GM19239 (cell line): ENCODE measurements around the gene TMEM144.
"Not testable (repeated sequence)": the region's sequence is repeated elsewhere in the genome, so short reads cannot be mapped to it uniquely, and the experiment has no call there.

Experiments used
- DNase-seq: peaks from one replicate; pipeline ENCODE4 v3.0.0; 2011; ENCODE audit warnings: low spot score; ENCODE audit not compliant: insufficient read length
- FAIRE-seq: peaks from 2 replicates; lab custom pipeline; 2011; peaks lifted over from hg19 to GRCh38; lab: Jason Lieb, UNC

The TMEM144 gene

DNA sequence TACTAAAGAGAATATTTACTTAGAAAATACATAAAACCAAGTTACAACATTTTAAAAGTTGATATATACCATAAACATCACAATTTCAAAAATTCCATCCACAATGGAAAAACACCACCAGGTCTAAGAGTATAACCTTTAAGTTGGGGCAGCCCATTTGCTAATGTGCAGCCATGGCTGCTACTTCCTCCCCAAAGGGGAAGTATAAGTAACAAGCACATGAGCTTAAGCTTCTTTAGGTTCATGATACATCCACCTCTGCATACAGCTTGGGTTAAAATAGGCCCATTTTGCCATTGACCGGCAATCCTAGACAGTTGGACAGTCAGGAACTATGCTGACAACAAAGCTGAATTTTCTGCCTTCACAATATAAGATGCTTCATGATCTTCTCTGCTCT is 20.9 kb upstream of the TMEM144 start:
- DNase-seq = no peak
- no peak for FAIRE-seq

DNA sequence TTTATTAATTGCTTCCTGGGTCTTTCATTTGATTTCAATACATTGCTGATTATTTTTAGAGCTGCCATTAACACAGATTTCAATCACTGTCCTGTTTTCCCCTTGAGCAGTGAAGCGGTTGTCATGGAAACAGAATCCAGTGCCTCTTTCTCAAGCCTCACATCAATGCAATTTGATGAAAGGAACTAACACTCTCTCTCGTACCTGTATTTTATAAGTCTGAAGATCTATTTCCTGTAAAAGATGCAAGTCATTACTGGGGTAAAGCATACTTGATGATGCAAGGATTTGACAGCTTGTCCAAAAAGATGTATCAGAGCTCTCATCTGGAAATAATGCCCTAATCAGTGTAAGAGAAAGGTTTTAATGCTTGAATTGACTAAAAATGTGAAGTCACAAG is 19.6 kb upstream of the TMEM144 start:
- FAIRE-seq (no peak), DNase-seq (no peak)

DNA sequence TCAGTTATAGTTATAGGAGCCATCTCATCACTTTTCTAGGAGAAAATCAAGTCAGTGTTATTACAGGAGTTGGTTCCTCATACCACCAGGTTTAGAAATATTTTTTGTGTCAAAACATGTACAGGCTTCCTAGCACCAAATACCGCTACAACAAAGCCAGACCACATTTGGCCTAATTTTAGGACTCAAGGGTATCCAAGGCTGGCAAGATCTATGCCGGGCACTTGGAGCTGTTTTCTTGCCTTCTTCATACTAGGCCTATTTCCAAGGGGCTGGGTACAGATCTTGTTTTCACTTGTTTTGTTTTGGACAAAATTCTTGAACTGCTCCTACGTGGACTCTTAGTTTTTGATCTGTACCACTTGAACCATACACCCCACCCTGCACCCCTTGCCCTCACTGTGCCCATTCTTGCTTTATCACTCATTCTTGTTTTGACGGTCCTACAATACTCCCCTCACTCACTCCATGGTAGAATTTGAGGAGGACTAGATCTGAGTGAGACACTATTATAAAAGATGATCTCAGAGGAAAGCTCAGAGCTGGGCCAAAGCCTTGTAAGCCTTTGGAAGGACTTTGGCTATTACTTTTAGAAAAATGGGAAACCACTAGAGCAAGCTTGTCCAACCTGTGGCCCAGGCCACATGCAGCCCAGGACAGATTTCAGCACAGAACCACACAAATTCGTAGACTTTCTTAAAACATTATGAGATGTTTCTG is 17.7 kb upstream of the TMEM144 start:
- FAIRE-seq (peak; percentile 66), DNase-seq (no peak)

DNA sequence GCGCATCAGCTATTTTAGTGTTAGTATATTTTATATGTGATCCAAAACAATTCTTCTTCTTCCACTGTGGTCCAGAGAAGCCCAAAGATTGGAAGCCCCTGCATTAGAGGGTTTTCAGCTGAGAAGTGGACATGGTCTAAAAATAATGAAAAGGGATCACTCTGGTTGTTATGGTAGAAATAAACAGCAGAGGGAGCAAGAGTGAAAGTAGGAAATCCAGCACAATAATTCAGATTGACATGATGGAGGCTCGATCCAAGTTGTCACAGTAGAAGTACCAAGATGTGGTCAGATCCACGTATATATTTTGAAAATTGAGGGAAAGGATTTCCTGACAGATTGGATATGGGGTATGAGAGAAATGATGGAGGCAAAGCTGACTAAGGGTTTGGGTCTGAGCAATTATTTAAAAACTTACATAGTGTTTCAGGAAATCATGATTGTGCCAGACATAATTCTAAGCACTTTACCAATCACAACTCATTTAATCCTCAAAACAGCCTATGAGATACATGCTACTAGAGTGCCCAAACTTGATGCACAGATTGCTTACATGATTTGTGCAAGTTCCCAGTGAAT is 17.0 kb upstream of the TMEM144 start:
- DNase-seq (no peak), FAIRE-seq (peak; percentile 79)

DNA sequence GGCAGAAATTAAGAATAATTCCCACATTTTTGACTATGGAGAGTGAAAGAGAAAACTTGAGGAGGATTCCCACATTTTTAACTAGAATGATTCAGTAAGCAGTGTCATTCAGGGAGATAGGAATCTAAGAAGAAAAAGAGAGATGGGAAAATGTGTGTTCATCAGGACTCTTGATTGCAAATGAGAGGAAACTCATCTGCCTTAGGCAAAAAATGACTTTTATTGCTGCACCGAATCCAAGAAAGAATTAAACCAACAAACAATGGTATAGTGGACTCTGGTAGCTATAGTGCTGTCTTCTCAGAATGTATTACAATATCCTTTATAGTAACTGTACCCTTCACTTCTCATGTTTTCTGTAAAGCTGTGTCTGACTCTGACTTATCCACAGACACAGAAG is 15.0 kb upstream of the TMEM144 start:
- no peak for FAIRE-seq
- DNase-seq = no peak

DNA sequence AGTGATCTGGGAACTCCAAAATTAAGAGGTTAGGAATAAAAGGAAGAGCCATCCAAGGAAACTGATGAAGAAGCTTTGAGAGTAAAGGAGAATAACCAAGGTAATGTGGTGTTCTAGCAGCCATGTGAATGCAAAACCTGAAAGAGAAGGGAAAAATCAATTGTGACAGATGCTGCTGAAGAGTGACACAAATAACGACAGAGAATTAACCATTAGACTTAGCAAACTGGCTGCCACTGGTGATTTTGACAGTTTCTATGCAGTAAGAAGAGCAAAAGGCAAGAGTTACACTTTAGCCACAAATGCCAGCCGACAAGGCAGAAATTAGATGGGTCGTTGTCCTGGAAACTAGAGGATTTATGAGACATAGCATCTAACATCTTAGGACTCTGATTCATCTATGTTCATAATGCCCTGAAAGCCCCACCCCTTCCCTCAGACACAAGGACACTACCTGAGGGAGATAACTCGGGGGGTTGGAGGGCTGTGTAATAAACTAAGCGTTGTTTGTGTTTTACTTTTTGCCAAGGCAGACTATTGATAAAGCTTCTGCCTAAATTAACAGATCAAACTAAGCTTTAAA is 13.0 kb upstream of the TMEM144 start:
- FAIRE-seq = no peak
- DNase-seq = no peak

DNA sequence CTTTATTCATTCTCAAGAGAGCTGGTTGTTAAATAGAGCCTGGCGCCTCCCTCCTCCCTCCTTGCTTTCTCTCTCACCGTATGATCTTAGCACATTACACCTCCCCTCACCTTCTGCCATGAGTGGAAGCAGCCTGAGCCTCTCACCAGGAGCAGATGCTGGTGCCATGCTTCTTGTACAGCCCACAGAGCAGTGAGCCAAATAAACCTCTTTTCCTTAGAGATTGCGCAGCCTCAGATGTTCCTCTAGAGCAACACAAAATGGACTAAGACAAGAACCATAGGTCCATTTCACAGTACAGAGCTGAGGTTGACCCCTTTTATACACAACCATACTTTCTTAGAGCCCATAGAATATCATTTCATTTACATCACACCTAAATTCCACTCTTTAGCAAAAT is 10.1 kb upstream of the TMEM144 start:
- no peak for FAIRE-seq
- DNase-seq = no peak

DNA sequence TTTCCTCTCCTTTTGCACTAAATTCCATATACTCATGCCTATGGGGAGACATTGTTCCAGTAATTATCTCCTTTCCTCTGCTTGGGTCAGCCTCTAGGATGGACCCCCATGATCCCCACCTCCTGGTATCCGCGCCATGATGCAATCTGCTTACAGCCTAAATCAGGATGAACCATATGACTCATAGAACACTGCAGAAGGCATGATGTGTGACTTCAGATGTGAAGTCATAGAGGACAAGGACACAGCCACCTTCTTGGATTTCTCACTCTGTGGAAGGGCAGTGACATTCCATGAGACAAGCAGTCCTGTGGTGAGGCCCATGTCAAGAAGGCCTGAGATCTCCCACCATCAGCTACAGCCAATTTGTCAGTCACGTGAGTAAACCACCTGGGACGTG is 9.0 kb upstream of the TMEM144 start:
- FAIRE-seq (no peak), DNase-seq (no peak)

DNA sequence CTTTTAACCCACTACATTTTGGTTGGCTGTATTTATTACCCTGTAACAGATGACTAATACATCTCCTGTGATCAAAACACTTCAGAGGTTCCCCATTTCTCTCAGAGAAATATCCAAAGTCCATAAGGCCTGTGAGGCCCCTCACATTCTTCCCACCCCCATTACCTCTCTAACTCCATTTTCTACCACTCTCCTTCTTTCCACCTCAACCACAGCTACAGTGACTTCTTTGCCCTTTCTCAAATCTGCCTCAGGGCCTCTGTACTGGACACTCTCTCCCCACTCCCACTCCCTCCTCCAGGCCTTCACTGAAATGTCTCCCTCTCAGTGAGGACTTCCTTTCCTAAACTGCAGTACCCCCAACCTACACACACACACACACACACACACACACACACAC is 8.4 kb upstream of the TMEM144 start:
- FAIRE-seq = no peak
- no peak for DNase-seq

DNA sequence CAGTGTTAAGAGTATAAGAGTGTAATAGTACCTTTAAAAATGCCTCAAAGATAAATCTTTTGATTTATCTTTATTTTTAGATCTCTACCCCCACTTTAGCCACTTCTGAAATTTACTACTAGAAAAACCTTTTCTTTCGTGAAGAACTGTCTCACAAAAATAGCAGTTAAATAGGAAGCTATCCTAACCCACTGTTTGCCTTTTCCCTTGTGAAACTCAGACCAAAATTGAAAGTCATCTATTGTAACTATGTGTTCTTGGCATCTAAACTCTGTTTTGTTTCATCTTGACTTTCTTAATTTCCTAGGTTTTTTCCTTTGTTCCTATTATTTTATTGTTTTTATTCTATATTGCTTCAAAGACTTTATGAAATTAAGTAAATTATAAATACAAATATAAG is 7.8 kb upstream of the TMEM144 start:
- FAIRE-seq (no peak), DNase-seq (no peak)

DNA sequence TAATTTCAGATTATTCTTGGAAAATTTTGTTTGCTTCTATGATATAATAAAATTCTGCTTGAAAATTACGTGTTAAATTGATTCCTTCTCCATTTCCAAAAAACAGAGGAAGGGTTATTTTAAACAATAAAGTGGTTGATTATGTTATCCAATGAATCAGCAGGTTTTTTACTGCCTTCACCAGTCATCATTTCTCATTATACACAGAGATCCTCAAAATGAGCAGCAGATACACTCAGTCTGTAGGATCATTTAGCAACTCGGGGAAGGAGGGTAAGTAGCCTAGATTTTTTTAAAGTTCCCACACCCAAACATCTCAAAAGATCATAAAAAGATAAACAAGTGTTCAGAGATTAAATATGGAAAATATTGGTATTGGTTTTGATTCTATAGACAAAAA is 6.8 kb upstream of the TMEM144 start:
- FAIRE-seq = peak; percentile 45

DNA sequence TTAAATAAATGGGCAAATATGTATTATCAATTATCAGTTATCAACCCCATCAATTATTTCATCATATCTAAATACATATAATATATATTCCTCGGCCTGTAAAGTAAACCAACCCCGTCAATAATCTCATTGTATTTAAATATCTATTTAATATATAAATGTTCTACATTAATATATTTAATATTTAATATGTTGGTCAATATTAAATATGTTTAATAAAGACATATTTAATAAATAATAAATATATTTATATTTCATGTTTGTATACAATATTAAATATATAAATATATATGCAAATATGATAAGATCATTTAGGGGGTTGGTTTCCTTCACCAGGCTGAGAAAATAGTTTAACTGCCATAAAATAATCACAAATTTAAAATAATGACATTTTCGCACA is 6.4 kb upstream of the TMEM144 start:
- DNase-seq (no peak), FAIRE-seq (no peak)

More for the DNA sequence above, 6.8 kb upstream of the TMEM144 start:
- no peak for DNase-seq

DNA sequence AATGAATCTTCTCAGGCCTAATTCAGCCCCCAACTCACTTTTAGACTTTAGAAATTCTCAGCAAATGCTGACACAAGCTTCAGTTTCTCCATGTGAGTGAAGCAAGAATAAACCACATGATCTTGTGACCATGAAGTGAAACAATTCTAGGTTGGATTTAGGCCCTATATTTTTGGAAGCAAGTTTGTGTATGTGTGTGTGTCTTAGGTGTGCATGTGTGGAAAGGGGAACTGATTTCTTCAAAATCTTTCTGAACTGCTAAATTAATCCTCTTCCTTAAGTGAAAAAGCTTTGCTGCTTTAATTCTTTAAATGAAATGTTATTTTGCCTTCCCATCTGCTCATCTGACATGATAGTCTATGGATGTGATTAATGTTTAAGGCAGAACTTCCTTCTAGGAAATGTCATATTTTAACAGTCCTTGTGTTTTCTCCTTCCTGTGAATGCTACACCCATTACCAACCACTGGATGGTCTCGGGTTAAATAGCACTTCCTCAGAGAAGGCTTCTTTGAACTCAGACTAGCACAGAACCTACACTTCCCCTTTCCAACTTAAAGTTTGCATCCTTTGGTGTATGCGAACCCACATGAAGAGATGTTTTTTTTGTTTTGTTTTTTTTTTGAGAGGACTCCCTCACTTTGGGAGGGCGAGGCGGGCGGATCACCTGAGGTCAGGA is 1.2 kb upstream of the TMEM144 start:
- FAIRE-seq (peak; percentile 31), DNase-seq (no peak)

DNA sequence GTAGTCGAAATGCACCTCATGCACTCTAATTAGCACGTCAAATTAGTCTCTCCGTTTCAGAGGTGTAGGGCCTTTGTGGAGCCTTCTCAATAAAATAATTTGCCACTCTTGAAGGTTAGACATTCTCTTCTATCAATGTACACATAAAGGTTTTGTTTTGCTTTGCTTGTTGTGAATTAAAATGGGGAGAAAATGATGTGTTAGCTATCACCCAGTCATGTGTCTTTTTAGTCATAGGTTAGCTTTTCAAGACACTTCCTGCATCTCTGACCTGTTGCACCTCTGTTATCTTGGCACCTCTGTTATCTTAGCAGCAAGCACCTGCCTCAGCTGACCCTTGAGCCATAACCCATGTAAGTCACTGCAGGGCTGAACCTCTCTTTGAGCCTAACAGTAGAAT is 936 bp downstream of the TMEM144 start:
- no peak for DNase-seq
- FAIRE-seq = no peak

DNA sequence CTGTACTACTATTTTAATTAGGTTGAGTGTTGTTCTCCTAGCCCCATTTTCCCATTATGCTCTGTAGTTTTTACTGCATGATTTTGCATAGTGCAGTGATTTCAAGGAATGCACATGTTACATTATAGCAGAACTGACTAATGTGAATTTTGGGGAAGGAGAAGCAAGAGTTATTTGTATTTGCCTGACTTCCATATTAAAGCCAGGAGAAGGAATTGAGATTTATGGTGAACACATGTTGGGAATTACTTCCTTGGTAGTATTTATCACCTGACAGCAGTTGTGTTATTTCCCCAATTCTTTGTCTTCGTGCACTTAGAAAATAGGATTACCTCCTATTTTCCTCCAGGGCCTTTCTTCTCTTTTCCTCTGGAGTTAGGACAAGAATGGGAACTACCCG is 3.2 kb downstream of the TMEM144 start:
- no peak for DNase-seq
- FAIRE-seq = no peak

DNA sequence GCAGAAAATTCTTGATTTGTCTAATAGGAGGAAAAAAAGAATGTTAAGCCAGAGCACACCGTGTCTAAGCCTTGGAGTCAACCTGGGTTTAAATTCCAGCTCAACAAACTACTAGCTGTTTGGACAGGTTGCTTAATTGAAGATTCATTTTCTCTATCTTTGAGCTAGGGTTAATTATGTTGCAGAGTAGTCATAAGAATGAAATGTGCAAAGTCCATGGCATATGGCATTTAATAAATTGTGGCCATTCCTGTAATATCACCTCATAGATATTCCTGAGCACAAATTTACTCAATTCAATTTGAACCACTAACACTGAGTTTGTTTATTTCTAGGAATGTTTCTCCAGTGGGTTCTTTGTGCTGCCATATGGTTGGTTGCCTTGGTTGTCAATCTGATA is 4.6 kb downstream of the TMEM144 start:
- no peak for FAIRE-seq

DNA sequence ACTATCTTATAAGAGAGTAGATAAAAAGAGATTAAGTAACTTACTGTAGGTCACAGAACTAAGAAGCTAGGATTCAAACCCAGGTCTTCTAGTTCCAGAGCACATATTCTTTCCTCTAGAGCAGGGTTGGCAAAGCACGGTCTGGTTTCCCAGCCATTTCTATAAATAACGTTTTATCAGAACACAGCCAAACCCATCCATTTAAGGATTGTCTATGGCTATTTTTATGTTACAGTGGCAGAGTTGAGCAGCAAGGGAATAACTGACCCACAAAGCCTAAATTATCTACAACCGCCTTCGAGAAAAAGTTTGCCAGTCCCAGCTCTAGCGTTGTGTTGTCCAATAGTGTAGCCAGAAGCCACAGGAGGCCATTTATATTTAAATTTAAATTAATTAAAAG is 7.5 kb downstream of the TMEM144 start:
- FAIRE-seq (no peak), DNase-seq (no peak)

More for the DNA sequence above, 4.6 kb downstream of the TMEM144 start:
- DNase-seq = no peak

DNA sequence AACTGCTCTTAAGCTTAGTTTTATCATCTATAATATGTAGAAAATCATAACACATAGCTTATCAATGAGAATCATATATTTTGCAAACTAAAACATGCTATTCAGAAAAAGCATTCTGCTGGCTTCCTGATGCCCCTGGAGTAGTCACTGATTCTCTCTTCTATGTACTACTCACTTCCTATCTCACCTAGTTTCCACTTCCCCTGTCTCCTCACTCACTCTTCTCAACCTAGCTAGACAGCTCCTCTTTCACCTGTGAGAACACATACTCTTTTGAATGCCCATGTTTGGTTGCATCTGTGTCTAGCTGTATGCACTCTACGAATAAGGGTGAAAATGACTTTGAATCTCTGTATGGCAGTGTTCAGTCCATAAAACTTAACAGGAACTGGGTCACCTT is 9.3 kb downstream of the TMEM144 start:
- no peak for DNase-seq
- FAIRE-seq = no peak

DNA sequence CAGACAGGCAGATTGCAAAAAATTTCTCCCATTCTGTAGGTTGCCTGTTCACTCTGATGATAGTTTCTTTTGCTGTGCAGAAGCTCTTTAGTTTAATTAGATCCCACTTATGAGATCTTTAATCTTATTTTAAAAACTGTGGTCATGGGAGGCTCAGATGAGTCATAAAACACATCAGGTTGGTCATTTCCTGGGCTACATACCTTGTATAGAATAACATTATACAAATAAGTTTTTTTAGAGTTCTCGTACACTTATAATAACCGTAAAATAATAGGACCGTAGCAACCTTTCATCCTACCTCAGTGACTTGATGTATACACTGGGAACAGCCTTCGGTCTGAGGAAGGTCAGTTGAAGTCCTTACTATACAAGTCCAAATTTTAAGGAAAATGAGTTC is 14.0 kb downstream of the TMEM144 start:
- FAIRE-seq = not testable (repeated sequence)

DNA sequence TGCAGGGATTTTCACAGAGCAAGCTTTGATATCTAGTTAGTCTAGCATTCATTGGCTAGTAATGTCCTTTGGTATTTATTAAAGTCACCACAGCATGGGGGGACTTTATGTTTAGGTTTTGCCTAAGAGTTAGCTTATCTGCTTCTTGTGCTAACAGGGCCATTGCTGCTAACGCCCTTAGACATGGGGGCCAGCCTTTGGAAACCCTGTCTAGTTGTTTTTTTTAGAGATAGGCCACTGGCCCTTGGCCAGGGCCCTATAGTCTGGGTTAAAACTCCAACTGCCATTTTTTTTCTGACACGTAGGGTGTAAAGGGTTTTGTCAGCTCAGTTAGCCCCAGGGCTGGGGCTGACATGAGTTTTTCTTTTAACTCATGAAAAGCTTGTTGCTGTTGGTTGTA is 14.7 kb downstream of the TMEM144 start:
- DNase-seq, FAIRE-seq: not testable (repeated sequence)

More for the DNA sequence above, 14.0 kb downstream of the TMEM144 start:
- DNase-seq = not testable (repeated sequence)

DNA sequence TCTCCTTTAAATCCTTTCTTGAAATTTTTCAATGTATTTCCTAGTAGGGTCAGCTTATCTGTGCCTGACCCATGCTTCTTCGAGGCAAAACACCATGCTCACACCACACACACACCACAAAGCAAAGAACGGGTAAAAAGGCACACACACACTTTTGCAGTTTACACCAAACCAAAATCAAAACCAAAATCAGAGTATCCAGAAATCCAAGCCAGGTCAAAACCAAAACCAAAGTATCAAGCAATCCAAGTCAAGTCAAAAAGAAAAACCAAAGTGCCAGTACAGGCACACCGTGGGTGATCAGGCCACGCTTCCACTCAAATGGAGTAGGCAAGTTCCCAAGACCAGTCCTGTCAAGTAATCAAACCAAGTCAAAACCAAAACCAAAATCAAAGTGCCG is 17.6 kb downstream of the TMEM144 start:
- DNase-seq, FAIRE-seq: not testable (repeated sequence)
